NCI-H524 (cell line): ENCODE data around the gene YRDC.
"Not testable (repeated sequence)": the region's sequence is repeated elsewhere in the genome, so short reads cannot be mapped to it uniquely, and the experiment has no call there.

ENCODE experiments used
- DNase-seq, 2 experiments: peaks; one replicate each; lab custom pipeline; 2025; lab: John Stamatoyannopoulos, UW

The YRDC gene

GRCh38 chr1:37771440-37771839 is 36.6 kb downstream of the YRDC start:
- DNase-seq: not testable (repeated sequence)

- DNase-seq: no peak
Observed at GRCh38 chr1:37767488-37767887, 40.5 kb downstream of the YRDC start.

- peak; percentile 27 to 71 for DNase-seq
Observed at GRCh38 chr1:37765916-37766664, 41.9 kb downstream of the YRDC start.

- DNase-seq: peak; percentile 85 to 89
Observed at GRCh38 chr1:37764888-37765441, 43.0 kb downstream of the YRDC start, which contains the start of gene EPHA10. EPHA10 (minus strand) TSS chr1:37765120; CDS start chr1:37765066, 54 bp downstream.

- no peak for DNase-seq
Observed at GRCh38 chr1:37764414-37764825, 43.6 kb downstream of the YRDC start.

- no peak for DNase-seq
Observed at GRCh38 chr1:37763791-37764413, 44.1 kb downstream of the YRDC start.

GRCh38 chr1:37762516-37762915 is 45.5 kb downstream of the YRDC start:
- DNase-seq: no peak

- DNase-seq: no peak
Observed at GRCh38 chr1:37761416-37762095, 46.5 kb downstream of the YRDC start.

- no peak for DNase-seq
Observed at GRCh38 chr1:37759451-37759850, 48.6 kb downstream of the YRDC start.

GRCh38 chr1:37755951-37756560 is 52.0 kb downstream of the YRDC start:
- DNase-seq: no peak

- DNase-seq: no peak
Observed at GRCh38 chr1:37755290-37755689, 52.7 kb downstream of the YRDC start.

- DNase-seq: peak in 1 of 2 experiments; percentile 4
Observed at GRCh38 chr1:37753473-37754321, 54.3 kb downstream of the YRDC start.
